Endothelial cell of umbilical vein (primary cell): ENCODE measurements around the gene ELK3. TPM values are rescaled to one million over a fixed set of nuclear protein-coding genes. Genes with fewer than 3 reads are reported as not detected.

Experiments
- BruUV-seq: library from RNA; stranded (reverse); fragments of 400-500 nt; replicated peaks from 2 replicates; lab custom pipeline; 2021; lab: Mats Ljungman, UMichigan
- CTCF ChIA-PET: fragments of 300-600, 350-600 bp; sonication (Branson Sonifier 250); formaldehyde crosslinking; loops from one replicate; lab custom pipeline; 2021; ENCODE audit warnings: antibody characterized with exemption, inconsistent platforms; lab: Charles Lee
- POLR2A ChIA-PET: fragments of 300-600, 350-600 bp; sonication (Branson Sonifier 250); formaldehyde crosslinking; loops from one replicate; lab custom pipeline; 2021; ENCODE audit warnings: antibody characterized with exemption, inconsistent platforms; lab: Charles Lee
- DNase-seq: peaks from one replicate; pipeline ENCODE4 v3.0.0-alpha.2; 2011; ENCODE audit warnings: low read depth, low spot score
- FAIRE-seq: peaks from 2 replicates; lab custom pipeline; 2011; peaks lifted over from hg19 to GRCh38; lab: Jason Lieb, UNC
- H2AFZ ChIP-seq: 2 replicates; pipeline ENCODE4 v1.6.0; 2012; ENCODE audit warnings: low read depth, low read length, control low read depth, inconsistent platforms
- H3K27ac ChIP-seq: 2 replicates; pipeline ENCODE4 v1.5.1; 2011; ENCODE audit warnings: low read depth, mild to moderate bottlenecking, control low read depth, low read length, moderate library complexity; ENCODE audit not compliant: insufficient read depth
- H3K27me3 ChIP-seq, 2 experiments: 2 replicates each; pipeline versions ENCODE4 v1.6.0 to v1.6.1; 2011; ENCODE audit warnings: low read length in 2 of 2, mixed read lengths in 1 of 2; ENCODE audit not compliant: control insufficient read depth in 2 of 2, insufficient read depth in 2 of 2
- H3K36me3 ChIP-seq, 2 experiments: 2 replicates in 1 of 2; 3 replicates in 1 of 2; pipeline ENCODE4 v1.5.1; 2011; ENCODE audit warnings: low read length in 2 of 2, mild to moderate bottlenecking in 1 of 2, moderate library complexity in 1 of 2; ENCODE audit not compliant: control insufficient read depth in 2 of 2, insufficient read depth in 2 of 2; ENCODE audit errors: extremely low read depth in 1 of 2
- H3K4me1 ChIP-seq: 3 replicates; pipeline ENCODE4 v1.5.1; 2011; ENCODE audit warnings: mild to moderate bottlenecking, low read length; ENCODE audit not compliant: control insufficient read depth, insufficient read depth; ENCODE audit errors: extremely low read depth
- H3K4me2 ChIP-seq: 2 replicates; pipeline ENCODE4 v1.6.1; 2011; ENCODE audit warnings: low read length, control low read depth, mixed read lengths; ENCODE audit not compliant: insufficient read depth
- H3K4me3 ChIP-seq, 3 experiments: fragments of 200-600 bp in 1 of 3; sonication (generic), shearing (Covaris generic) in 1 of 3; replicated peaks in 1 of 3; 2 replicates each; pipeline ENCODE4 v1.5.1; 2011 to 2016; ENCODE audit warnings: control low read depth in 3 of 3, low read length in 3 of 3, mild to moderate bottlenecking in 2 of 3, inconsistent platforms in 1 of 3, low read depth in 1 of 3, moderate library complexity in 1 of 3; ENCODE audit not compliant: insufficient read depth in 1 of 3
- H3K79me2 ChIP-seq: 2 replicates; pipeline ENCODE4 v1.6.0; 2012; ENCODE audit warnings: low read length, inconsistent platforms; ENCODE audit not compliant: control insufficient read depth, insufficient read depth
- H3K9ac ChIP-seq: replicated peaks from 2 replicates; pipeline ENCODE3; 2011; ENCODE audit warnings: low read length, control low read depth; ENCODE audit not compliant: insufficient read depth; ENCODE audit errors: extremely low read depth
- H3K9me1 ChIP-seq: replicated peaks from 3 replicates; pipeline ENCODE4 v1.6.0; 2011; ENCODE audit warnings: mild to moderate bottlenecking, low read length; ENCODE audit not compliant: control insufficient read depth, insufficient read depth; ENCODE audit errors: extremely low read depth
- H3K9me3 ChIP-seq: replicated peaks from 2 replicates; pipeline ENCODE4 v1.5.1; 2012; ENCODE audit warnings: low read length, inconsistent platforms; ENCODE audit not compliant: control insufficient read depth, insufficient read depth
- H4K20me1 ChIP-seq: replicated peaks from 2 replicates; pipeline ENCODE3; 2011; ENCODE audit warnings: mild to moderate bottlenecking, low read length; ENCODE audit not compliant: control insufficient read depth, insufficient read depth; ENCODE audit errors: extremely low read depth
- CTCF ChIP-seq, 2 donors: IDR thresholded peaks; 1 replicate in 1 of 2; 2 replicates in 1 of 2; pipeline ENCODE4 v1.5.1; 2011; ENCODE audit warnings: low read length in 2 of 2, mild to moderate bottlenecking in 2 of 2, moderate library complexity in 2 of 2, control low read depth in 1 of 2, inconsistent platforms in 1 of 2, low read depth in 1 of 2; ENCODE audit not compliant: insufficient read depth in 1 of 2; ENCODE audit errors: extremely low read depth in 1 of 2
- FOS ChIP-seq: IDR thresholded peaks from 2 replicates; pipeline ENCODE4 v1.6.1; 2011; ENCODE audit warnings: mild to moderate bottlenecking, low read length, moderate library complexity, borderline replicate concordance; ENCODE audit not compliant: insufficient read depth
- GATA2 ChIP-seq: IDR thresholded peaks from 2 replicates; pipeline ENCODE4 v1.7.0; 2011; ENCODE audit warnings: low read depth, mild to moderate bottlenecking, moderate library complexity, mixed read lengths, low read length; ENCODE audit not compliant: insufficient read length, insufficient read depth
- JUN ChIP-seq: IDR thresholded peaks from 2 replicates; pipeline ENCODE4 v1.6.1; 2011; ENCODE audit warnings: borderline replicate concordance, low read depth; ENCODE audit not compliant: insufficient read length, insufficient read depth
- MAX ChIP-seq: IDR thresholded peaks from 2 replicates; pipeline ENCODE4 v1.6.1; 2011; ENCODE audit not compliant: insufficient read depth, insufficient read length
- MYC ChIP-seq: IDR thresholded peaks from one replicate; pipeline ENCODE4 v1.6.1; 2011; ENCODE audit warnings: mild to moderate bottlenecking, low read depth, low read length
- dilution Hi-C: fragments of 300-500 bp; cut with MboI; formaldehyde crosslinking; loops from one replicate; pipeline ENCODE4 v1.15.0; 2019; ENCODE audit warnings: low sequenced_read_pairs; ENCODE audit not compliant: extremely low pct_ligation_motif_present
- intact Hi-C: fragments of 100-400 bp; cut with micrococcal nuclease; formaldehyde crosslinking; loops from one replicate; pipeline ENCODE4 v1.10.0; 2022
- polyA plus RNA-seq, 4 experiments: library from polyadenylated mRNA; depleted of rRNA in 3 of 4; stranded (reverse) in 3 of 4; unstranded in 1 of 4; fragments of >200 nt; gene quantifications; 2 replicates each; pipeline versions ENCODE4 v1.2.1 to v1.2.3, GENCODE V29; 2011 to 2012; ENCODE audit warnings: missing spikeins in 1 of 4
- total RNA-seq: library from RNA; stranded (reverse); gene quantifications from 2 replicates; pipeline ENCODE4 v1.2.3, GENCODE V29; 2021

Gene ELK3
- total and polyA plus RNA-seq, 2 donors (not counting 3 experiments of a cell fraction or from before 2014, with no cell fraction given), result 64.8 to 132 TPM

- peak; percentile 9 for TF ChIP-seq FOS
- TF ChIP-seq MAX, result no peak
- peak; percentile 28 for TF ChIP-seq JUN
- CTCF ChIA-PET, result interaction anchor here (0.5 to 2.0 kb wide), 11 partner anchors 10 to 238 kb away, joined by 3 to 10 read pairs (median 5); no protein-coding TSS in a partner anchor
- no TSS peak for BruUV-seq
- Histone ChIP-seq H3K4me3 (no peak overlapping the region), H2AFZ (no peak overlapping the region), H3K9me1 (no peaks in the 10 kb centered on the region), H3K27ac (peak overlapping the region; percentile 82), H3K79me2 (peaks cover 100% of the 10 kb centered on the region), H3K4me2 (peak overlapping the region; percentile 90), H3K9me3 (no peaks in the 10 kb centered on the region), H4K20me1 (peaks cover 6% of the 10 kb centered on the region), H3K36me3 (peaks cover 3 to 16% of the 10 kb centered on the region in 2 experiments), H3K27me3 (no peaks in the 10 kb centered on the region), H3K9ac (peak overlapping the region; percentile 62), H3K4me1 (peaks cover 99% of the 10 kb centered on the region)
- POLR2A ChIA-PET, result no interaction called here
- intact Hi-C loops, result loop anchor here (2.0 kb wide), 1 partner anchor 14 kb away; the partner anchor contains the start of gene ELK3
- dilution Hi-C loops, result no loop called here
- FAIRE-seq (no peak), DNase-seq (peak; percentile 75)
Measured at GRCh38 chr12:96208346-96208745, 14.2 kb downstream of the ELK3 start.

- peak overlapping the region; percentile 62 for H3K9ac ChIP-seq
Measured at GRCh38 chr12:96208801-96209549, 14.8 kb downstream of the ELK3 start.

More at GRCh38 chr12:96208801-96209549, 14.8 kb downstream of the ELK3 start:
- Histone ChIP-seq H3K27me3 (no peaks in the 10 kb centered on the region), H4K20me1 (peaks cover 6% of the 10 kb centered on the region), H3K79me2 (peaks cover 100% of the 10 kb centered on the region), H3K9me1 (no peaks in the 10 kb centered on the region), H3K27ac (peak overlapping the region; percentile 82), H3K9me3 (no peaks in the 10 kb centered on the region), H3K4me2 (peak overlapping the region; percentile 90), H3K4me3 (no peak overlapping the region), H3K36me3 (peaks cover 3 to 14% of the 10 kb centered on the region in 2 experiments), H3K4me1 (peaks cover 100% of the 10 kb centered on the region), H2AFZ (no peak overlapping the region)
- FAIRE-seq (peak; percentile 59), DNase-seq (peak; percentile 91)
- BruUV-seq, result no TSS peak
- no peak for TF ChIP-seq MYC
- peak; percentile 56 for TF ChIP-seq GATA2
- TF ChIP-seq CTCF (IDR thresholded peaks at IDR 0.05; ENCODE audit: extremely low read depth in 1 of 2, insufficient read depth in 1 of 2, low read depth in 1 of 2, low read length in 2 of 2), result peak in 1 of 2 donors; percentile 18
- TF ChIP-seq JUN, result peak; percentile 39
- ChIA-PET CTCF (interaction anchor here (0.6 to 2.0 kb wide), 12 partner anchors 11 to 237 kb away, joined by 3 to 10 read pairs (median 4); no protein-coding TSS in a partner anchor), POLR2A (interaction anchor here (0.6 to 1.3 kb wide), 3 partner anchors 12 to 138 kb away, joined by 3 to 4 read pairs (median 4); no protein-coding TSS in a partner anchor)
- intact Hi-C loops, result loop anchor here (1.0 to 2.0 kb wide), 3 partner anchors 11 to 44 kb away; partner anchors contain the start of gene ELK3
- dilution Hi-C loops, result no loop called here
